T1000 (cell line): Measurements from ENCODE around the gene C1orf159.
"Not testable (repeated sequence)": the region's sequence is repeated elsewhere in the genome, so short reads cannot be mapped to it uniquely, and the experiment has no call there.

Experiments used
- DNase-seq: peaks from one replicate; lab custom pipeline; 2025; ENCODE audit warnings: mixed read lengths; lab: John Stamatoyannopoulos, UW

C1orf159 gene

GRCh38 chr1:1149416-1149815 lies 33.5 kb upstream of the C1orf159 start:
- no peak for DNase-seq

- DNase-seq = no peak
Observed at GRCh38 chr1:1148569-1148968, 32.7 kb upstream of the C1orf159 start.

GRCh38 chr1:1148061-1148460 lies 32.2 kb upstream of the C1orf159 start:
- no peak for DNase-seq

- DNase-seq = no peak
Observed at GRCh38 chr1:1146596-1146995, 30.7 kb upstream of the C1orf159 start.

GRCh38 chr1:1146026-1146425 lies 30.1 kb upstream of the C1orf159 start:
- no peak for DNase-seq

GRCh38 chr1:1145547-1145914 lies 29.6 kb upstream of the C1orf159 start:
- DNase-seq = no peak

GRCh38 chr1:1144843-1145546 lies 29.1 kb upstream of the C1orf159 start:
- no peak for DNase-seq

GRCh38 chr1:1144122-1144842 lies 28.4 kb upstream of the C1orf159 start:
- DNase-seq = no peak

- DNase-seq = no peak
Observed at GRCh38 chr1:1143636-1144035, 27.7 kb upstream of the C1orf159 start.

GRCh38 chr1:1142844-1143243 lies 27.0 kb upstream of the C1orf159 start:
- DNase-seq = no peak

- DNase-seq = not testable (repeated sequence)
Observed at GRCh38 chr1:1142352-1142751, 26.5 kb upstream of the C1orf159 start.

GRCh38 chr1:1141911-1142250 lies 26.0 kb upstream of the C1orf159 start:
- no peak for DNase-seq

- no peak for DNase-seq
Observed at GRCh38 chr1:1141244-1141910, 25.5 kb upstream of the C1orf159 start.

GRCh38 chr1:1140673-1141072 lies 24.8 kb upstream of the C1orf159 start:
- no peak for DNase-seq

- DNase-seq = no peak
Observed at GRCh38 chr1:1137256-1138045, 21.6 kb upstream of the C1orf159 start.

GRCh38 chr1:1136547-1137230 lies 20.8 kb upstream of the C1orf159 start:
- DNase-seq = no peak

GRCh38 chr1:1135339-1136136 lies 19.6 kb upstream of the C1orf159 start:
- DNase-seq = no peak

- no peak for DNase-seq
Observed at GRCh38 chr1:1134300-1134970, 18.5 kb upstream of the C1orf159 start.

GRCh38 chr1:1132956-1133750 lies 17.3 kb upstream of the C1orf159 start:
- no peak for DNase-seq
